KMS-11 (cell line): ENCODE measurements around the gene CILP2.

Experiments
- H2AFZ ChIP-seq: fragments of 200-600 bp; sonication (generic); 2 replicates; pipeline ENCODE4 v1.6.1; 2016; ENCODE audit warnings: antibody characterized with exemption, mixed run types, low read depth
- H3K27ac ChIP-seq: fragments of 200-600 bp; sonication (generic); 2 replicates; pipeline ENCODE4 v1.6.1; 2016; ENCODE audit warnings: mild to moderate bottlenecking, mixed run types
- H3K27me3 ChIP-seq: fragments of 200-600 bp; sonication (generic); 2 replicates; pipeline ENCODE4 v1.6.1; 2017; ENCODE audit warnings: mild to moderate bottlenecking, low read depth, mixed run types, moderate library complexity; ENCODE audit not compliant: insufficient read depth
- H3K36me3 ChIP-seq: fragments of 200-600 bp; sonication (generic); 2 replicates; pipeline ENCODE4 v1.6.1; 2017; ENCODE audit warnings: mild to moderate bottlenecking, mixed run types; ENCODE audit not compliant: insufficient read depth
- H3K4me1 ChIP-seq: fragments of 200-600 bp; sonication (generic); 2 replicates; pipeline ENCODE4 v1.6.1; 2016; ENCODE audit warnings: mild to moderate bottlenecking, low read depth, mixed run types; ENCODE audit not compliant: poor library complexity, severe bottlenecking
- H3K4me2 ChIP-seq: fragments of 200-600 bp; sonication (generic); 2 replicates; pipeline ENCODE4 v1.7.0; 2016; ENCODE audit warnings: mild to moderate bottlenecking, mixed run types
- H3K4me3 ChIP-seq: fragments of 200-600 bp; sonication (generic); IDR thresholded peaks from 2 replicates; pipeline ENCODE4 v1.6.1; 2017; ENCODE audit warnings: low read depth, low read length, mixed read lengths; ENCODE audit not compliant: insufficient read depth
- H3K79me2 ChIP-seq: fragments of 200-600 bp; sonication (generic); 2 replicates; pipeline ENCODE4 v1.6.1; 2016; ENCODE audit warnings: low read depth, mixed run types; ENCODE audit not compliant: insufficient read depth
- H3K9ac ChIP-seq: fragments of 200-600 bp; sonication (generic); 2 replicates; pipeline ENCODE4 v1.6.1; 2016; ENCODE audit warnings: mild to moderate bottlenecking, mixed run types
- H4K20me1 ChIP-seq: fragments of 200-600 bp; sonication (generic); 2 replicates; pipeline ENCODE4 v1.6.1; 2016; ENCODE audit warnings: mild to moderate bottlenecking, mixed run types; ENCODE audit not compliant: insufficient read depth
- TF ChIP-seq, protein P1 (sequence below): fragments of 200-600 bp; sonication (generic); conservative IDR thresholded peaks from 2 replicates; pipeline ENCODE4 v1.6.1; 2017; ENCODE audit warnings: low read depth, mild to moderate bottlenecking, antibody characterized with exemption, low read length, moderate library complexity, mixed read lengths

Gene CILP2

DNA sequence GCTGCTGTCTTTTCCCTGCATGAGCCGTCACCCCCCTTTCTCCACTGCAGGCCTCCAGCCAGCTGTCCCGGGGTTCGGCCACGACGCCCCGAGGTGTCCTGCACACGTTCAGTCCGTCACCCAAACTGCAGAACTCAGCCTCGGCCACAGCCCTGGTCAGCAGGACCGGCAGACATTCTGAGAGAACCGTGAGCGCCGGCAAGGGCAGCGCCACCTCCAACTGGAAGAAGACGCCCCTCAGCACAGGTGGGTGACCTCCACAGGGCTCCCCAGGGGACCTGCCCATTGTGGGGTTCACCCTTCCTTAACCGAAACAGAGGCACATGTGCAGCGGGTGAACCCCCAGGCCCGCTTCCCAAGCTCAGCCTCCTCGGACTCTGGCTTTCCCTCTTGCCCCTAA is 35.8 kb upstream of the CILP2 start:
- Histone ChIP-seq H3K27ac (no peak overlapping the region), H3K36me3 (peaks cover 2% of the 10 kb centered on the region; the same call in 1 of the 2 replicates), H4K20me1 (no peaks in the 10 kb centered on the region), H3K4me2 (no peak overlapping the region), H3K4me3 (no peak overlapping the region), H3K4me1 (no peaks in the 10 kb centered on the region), H2AFZ (no peak overlapping the region), H3K79me2 (no peaks in the 10 kb centered on the region), H3K9ac (no peak overlapping the region), H3K27me3 (no peaks in the 10 kb centered on the region)
- TF ChIP-seq, protein P1, sequence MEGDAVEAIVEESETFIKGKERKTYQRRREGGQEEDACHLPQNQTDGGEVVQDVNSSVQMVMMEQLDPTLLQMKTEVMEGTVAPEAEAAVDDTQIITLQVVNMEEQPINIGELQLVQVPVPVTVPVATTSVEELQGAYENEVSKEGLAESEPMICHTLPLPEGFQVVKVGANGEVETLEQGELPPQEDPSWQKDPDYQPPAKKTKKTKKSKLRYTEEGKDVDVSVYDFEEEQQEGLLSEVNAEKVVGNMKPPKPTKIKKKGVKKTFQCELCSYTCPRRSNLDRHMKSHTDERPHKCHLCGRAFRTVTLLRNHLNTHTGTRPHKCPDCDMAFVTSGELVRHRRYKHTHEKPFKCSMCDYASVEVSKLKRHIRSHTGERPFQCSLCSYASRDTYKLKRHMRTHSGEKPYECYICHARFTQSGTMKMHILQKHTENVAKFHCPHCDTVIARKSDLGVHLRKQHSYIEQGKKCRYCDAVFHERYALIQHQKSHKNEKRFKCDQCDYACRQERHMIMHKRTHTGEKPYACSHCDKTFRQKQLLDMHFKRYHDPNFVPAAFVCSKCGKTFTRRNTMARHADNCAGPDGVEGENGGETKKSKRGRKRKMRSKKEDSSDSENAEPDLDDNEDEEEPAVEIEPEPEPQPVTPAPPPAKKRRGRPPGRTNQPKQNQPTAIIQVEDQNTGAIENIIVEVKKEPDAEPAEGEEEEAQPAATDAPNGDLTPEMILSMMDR, result no peak

DNA sequence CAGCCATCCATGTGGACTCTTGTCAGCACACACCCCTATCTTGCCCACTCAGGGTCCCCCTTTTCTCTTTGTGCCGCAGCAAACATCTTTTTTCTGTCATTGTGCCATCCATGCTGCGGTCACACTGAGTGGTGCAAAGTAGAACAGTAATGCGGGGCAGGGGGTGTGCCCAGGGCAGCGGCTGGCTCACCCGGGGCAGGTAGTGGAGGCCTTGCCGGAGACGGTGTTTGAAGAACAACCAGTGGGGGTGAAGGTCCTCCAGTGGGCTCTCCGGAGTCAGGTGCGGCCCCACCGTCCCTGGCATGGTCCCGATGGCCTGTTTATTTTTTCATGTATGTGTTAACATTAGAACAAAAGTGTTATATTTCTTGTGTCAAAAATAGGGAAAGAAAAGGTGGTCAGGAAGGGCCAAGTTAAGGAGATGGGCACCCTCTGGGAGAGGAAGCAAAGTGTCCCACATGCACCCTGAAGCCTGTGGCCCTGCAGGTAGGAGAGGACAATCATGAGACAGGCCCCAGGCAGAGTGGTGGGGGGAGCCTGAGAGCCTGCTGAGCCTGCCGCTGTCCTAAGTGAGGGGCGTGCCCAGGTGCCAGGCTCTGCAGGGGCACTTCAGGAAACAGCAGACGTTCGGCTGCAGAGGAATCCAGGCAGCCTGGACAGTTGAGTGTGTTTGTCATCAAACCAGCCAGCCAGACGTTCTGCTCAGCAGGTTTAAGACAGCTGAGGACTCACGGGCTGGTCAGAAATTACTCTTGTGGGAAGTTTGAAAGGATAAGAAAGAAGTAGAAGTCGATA is 35.1 kb upstream of the CILP2 start:
- Histone ChIP-seq H3K79me2 (no peaks in the 10 kb centered on the region), H3K4me1 (no peaks in the 10 kb centered on the region), H4K20me1 (no peaks in the 10 kb centered on the region), H3K27me3 (no peaks in the 10 kb centered on the region), H3K4me3 (no peak overlapping the region), H3K27ac (no peak overlapping the region), H3K9ac (no peak overlapping the region), H3K36me3 (peaks cover 2% of the 10 kb centered on the region; the same call in 1 of the 2 replicates), H3K4me2 (no peak overlapping the region), H2AFZ (no peak overlapping the region)
- TF ChIP-seq, protein P1, result no peak

DNA sequence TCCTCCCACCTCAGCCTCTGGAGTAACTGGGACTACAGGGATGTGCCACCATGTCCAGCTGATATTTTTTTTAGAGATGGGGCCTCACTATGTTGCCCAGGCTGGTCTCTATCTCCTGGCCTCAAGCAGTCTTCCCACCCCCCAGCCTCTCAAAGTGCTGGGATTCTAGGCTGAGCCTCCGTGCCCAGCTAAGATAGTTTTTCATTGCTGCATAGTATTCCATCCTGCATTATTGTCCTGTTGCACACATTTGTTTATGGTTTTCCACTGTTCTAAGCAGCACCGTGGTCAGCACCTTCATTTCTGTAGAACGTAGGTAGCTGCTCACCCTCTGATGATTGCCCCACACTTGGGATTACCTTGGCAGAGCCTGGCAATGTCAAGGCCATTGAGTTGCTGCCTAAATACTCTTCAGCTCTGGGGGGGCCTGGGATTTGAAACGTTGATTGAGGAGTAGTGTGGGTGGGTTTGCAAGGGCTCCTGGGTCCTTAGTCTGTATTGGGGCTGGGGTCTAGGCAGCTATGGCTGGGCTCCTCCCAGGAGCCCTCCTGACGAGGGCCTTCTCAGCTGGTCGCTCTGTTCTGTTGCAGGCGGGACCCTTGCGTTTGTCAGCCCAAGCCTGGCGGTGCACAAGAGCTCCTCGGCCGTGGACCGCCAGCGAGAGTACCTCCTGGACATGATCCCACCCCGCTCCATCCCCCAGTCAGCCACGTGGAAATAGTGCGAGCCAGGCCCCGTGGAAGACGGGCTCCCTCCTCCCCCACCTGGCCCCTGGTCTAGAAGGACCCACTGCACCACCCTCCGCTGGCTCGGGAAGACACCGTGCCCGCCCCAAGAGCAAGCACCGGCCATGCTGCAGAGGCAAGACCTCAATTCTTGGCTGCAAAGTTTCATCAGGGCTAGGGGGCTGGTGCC is 33.1 kb upstream of the CILP2 start:
- Histone ChIP-seq H3K36me3 (peaks cover 2% of the 10 kb centered on the region; the same call in 1 of the 2 replicates), H3K4me3 (no peak overlapping the region), H3K4me1 (no peaks in the 10 kb centered on the region), H4K20me1 (no peaks in the 10 kb centered on the region), H3K79me2 (no peaks in the 10 kb centered on the region), H3K27me3 (no peaks in the 10 kb centered on the region), H3K9ac (no peak overlapping the region), H3K27ac (no peak overlapping the region), H2AFZ (no peak overlapping the region), H3K4me2 (no peak overlapping the region)
- TF ChIP-seq, protein P1, result no peak

DNA sequence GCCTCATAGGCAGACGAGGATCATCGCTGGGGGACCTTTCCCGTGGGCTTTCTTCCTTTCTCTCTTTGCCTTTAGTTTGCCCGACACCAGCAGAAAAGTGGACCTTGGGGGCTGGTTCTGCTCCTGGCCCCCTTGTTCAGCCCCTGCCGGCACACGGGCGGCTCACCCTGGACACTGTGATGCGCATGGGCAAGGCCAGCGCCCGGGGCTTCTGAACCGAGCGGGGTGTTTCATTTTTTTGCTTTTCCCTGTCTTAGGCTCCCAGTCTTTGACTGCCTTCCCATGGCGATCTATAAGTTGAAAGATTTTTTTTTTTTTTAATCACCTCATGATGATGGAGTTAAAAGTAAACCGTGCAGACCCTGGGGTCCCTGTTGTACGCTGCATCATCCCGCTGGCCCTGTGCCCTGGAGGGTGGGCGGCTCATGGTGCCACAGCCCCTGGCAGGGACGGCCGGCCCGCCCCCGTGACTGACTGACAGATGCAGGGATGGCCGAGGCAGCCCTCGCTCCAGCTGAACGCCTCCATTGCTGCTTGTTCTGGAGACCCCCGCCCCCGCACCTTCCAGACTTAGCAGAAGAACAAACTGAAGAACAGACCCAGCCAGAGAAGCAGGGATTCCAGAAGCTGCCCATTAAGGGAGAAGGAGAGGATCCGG is 32.3 kb upstream of the CILP2 start:
- H4K20me1 ChIP-seq, result no peaks in the 10 kb centered on the region
- peaks cover 2% of the 10 kb centered on the region; the same call in 1 of the 2 replicates for H3K36me3 ChIP-seq
- H3K4me1 ChIP-seq, result no peaks in the 10 kb centered on the region
- no peak overlapping the region for H3K4me2 ChIP-seq
- H3K27me3 ChIP-seq, result no peaks in the 10 kb centered on the region
- H3K27ac ChIP-seq, result no peak overlapping the region
- H2AFZ ChIP-seq, result no peak overlapping the region
- H3K4me3 ChIP-seq, result no peak overlapping the region
- H3K9ac ChIP-seq, result no peak overlapping the region
- no peaks in the 10 kb centered on the region for H3K79me2 ChIP-seq
- TF ChIP-seq, protein P1, result no peak
